ENCODE data around the gene MARCHF9. TPM values are rescaled to one million over a fixed set of nuclear protein-coding genes. Genes with fewer than 3 reads are reported as not detected.

The MARCHF9 gene
- total and polyA plus RNA-seq, 4 donors: 4.8 to 29.9 (median 14.0) TPM

DNA sequence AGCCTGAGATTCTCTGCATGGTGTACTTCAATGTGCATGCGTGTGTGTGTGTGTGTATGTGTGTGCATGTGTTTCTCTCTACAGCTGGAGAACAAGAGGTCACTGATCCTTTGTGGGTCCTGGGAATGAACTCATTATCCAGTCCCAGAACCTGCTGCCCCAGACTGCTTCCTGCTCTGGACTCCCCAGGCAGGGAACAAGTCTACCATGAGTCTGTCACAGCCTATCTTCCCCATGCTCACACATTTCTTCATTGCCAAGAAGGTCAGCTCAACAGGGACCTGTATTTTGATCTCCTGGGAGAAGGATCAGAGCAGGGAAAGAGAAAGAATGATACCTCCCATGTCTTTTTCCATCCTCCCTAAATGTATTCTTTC, 13.5 kb upstream of the MARCHF9 start:
- WGBS, 2 donors: 74 to 80% methylated on average over 1 of the region's 1 CpG
- Histone ChIP-seq H3K36me3 (ENCODE audit: control insufficient read depth in 1 of 2, insufficient read depth in 2 of 2, low read length in 1 of 2) (no peaks in the 10 kb centered on the region), H3K27ac (ENCODE audit: low read depth in 1 of 2, low read length in 2 of 2) (no peak overlapping the region), H3K4me3 (ENCODE audit: low read length in 2 of 2) (no peak overlapping the region), H3K27me3 (ENCODE audit: control insufficient read depth in 1 of 2, insufficient read depth in 2 of 2, low read length in 1 of 2) (no peaks in the 10 kb centered on the region), H3K4me1 (ENCODE audit: control insufficient read depth in 1 of 2, insufficient read depth in 2 of 2, low read length in 2 of 2) (no peaks in the 10 kb centered on the region), H3K9me3 (ENCODE audit: control insufficient read depth, low read length) (no peaks in the 10 kb centered on the region)
- intact Hi-C loops (cut with DNase I): no loop called here
- ATAC-seq (ENCODE audit: low FRiP score): no peak
- DNase-seq: no peak

- WGBS, 2 donors: 54 to 58% methylated on average over 14 of the region's 14 CpGs
- ATAC-seq (ENCODE audit: low FRiP score): no peak
- no peaks in the 10 kb centered on the region for H3K27me3 ChIP-seq (ENCODE audit: control insufficient read depth in 1 of 2, insufficient read depth in 2 of 2, low read length in 1 of 2)
- H3K9me3 ChIP-seq (ENCODE audit: control insufficient read depth, low read length): no peaks in the 10 kb centered on the region
- intact Hi-C loops (cut with DNase I): no loop called here
- no peaks in the 10 kb centered on the region for H3K36me3 ChIP-seq (ENCODE audit: control insufficient read depth in 1 of 2, insufficient read depth in 2 of 2, low read length in 1 of 2)
- DNase-seq: no peak
- H3K4me1 ChIP-seq (ENCODE audit: control insufficient read depth in 1 of 2, insufficient read depth in 2 of 2, low read length in 2 of 2): no peaks in the 10 kb centered on the region
- no peak overlapping the region for H3K27ac ChIP-seq (ENCODE audit: low read depth in 1 of 2, low read length in 2 of 2)
- no peak overlapping the region for H3K4me3 ChIP-seq (ENCODE audit: low read length in 2 of 2)
These were observed 12.8 kb upstream of the MARCHF9 start for GRCh38 chr12:57741844-57742738.

DNA sequence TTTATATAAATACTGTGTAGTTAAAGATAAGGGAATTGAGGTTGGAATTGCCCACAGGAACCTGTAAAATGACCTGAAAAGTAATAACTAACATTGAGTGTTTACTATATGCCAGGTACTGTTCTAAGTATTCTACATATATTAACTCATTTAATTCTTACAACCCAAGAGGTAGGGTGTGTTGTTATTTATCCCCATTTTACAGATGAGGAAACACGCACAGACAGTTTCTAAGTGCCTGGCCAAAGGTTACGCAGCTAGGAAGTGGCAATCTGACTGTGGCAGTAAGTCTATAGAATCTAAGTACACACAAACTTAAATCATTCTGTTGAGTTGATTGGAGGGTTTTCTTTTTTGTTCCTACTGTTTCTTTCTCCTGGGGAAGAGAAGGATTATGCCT, 11.1 kb upstream of the MARCHF9 start:
- Histone ChIP-seq H3K27ac (ENCODE audit: low read depth in 1 of 2, low read length in 2 of 2) (no peak overlapping the region), H3K4me1 (ENCODE audit: control insufficient read depth in 1 of 2, insufficient read depth in 2 of 2, low read length in 2 of 2) (no peaks in the 10 kb centered on the region), H3K27me3 (ENCODE audit: control insufficient read depth in 1 of 2, insufficient read depth in 2 of 2, low read length in 1 of 2) (no peaks in the 10 kb centered on the region), H3K4me3 (ENCODE audit: low read length in 2 of 2) (no peak overlapping the region), H3K9me3 (ENCODE audit: control insufficient read depth, low read length) (no peaks in the 10 kb centered on the region), H3K36me3 (ENCODE audit: control insufficient read depth in 1 of 2, insufficient read depth in 2 of 2, low read length in 1 of 2) (peaks cover 0 to 2% of the 10 kb centered on the region in 2 donors)
- WGBS, 2 donors: 85 to 92% methylated on average over 2 of the region's 2 CpGs
- DNase-seq (no peak), ATAC-seq (ENCODE audit: low FRiP score) (no peak)
- intact Hi-C loops (cut with DNase I): no loop called here

DNA sequence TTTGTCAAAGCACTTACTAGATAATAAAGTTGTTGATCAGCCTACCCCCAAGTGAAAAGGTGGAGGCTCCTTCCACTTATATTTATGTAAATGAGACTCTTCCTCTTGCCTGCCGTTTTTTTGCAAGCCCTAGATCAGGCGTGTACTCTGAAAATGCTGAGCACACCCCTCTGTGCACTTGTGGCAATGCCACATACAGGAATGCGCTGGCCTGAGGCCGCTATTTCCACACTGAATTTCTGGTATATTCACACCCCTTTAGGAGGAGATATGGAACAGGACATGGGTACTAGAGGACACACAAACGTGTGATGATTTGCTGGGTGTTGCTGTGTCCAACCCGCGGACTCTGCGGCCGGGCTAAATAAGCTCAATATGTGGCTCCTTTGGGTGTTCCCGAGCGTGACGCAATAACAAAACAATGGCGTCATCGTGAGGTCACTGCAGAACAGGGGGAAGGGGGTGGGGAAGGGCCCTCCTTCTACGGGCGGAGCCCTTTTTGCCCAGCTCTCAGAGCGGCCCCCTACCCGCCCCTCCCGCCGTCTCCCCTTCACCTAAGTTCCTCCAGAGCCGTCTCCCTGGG, 10.6 kb upstream of the MARCHF9 start:
- peak overlapping the region; percentile 49 to 50 for H3K27ac ChIP-seq (ENCODE audit: low read depth in 1 of 2, low read length in 2 of 2)
- ATAC-seq (ENCODE audit: low FRiP score) (peak; percentile 84), DNase-seq (peak; percentile 84 to 94)
- H3K4me3 ChIP-seq (ENCODE audit: low read length in 2 of 2): peak overlapping the region; percentile 36 to 45
- no peaks in the 10 kb centered on the region for H3K27me3 ChIP-seq (ENCODE audit: control insufficient read depth in 1 of 2, insufficient read depth in 2 of 2, low read length in 1 of 2)
- H3K9me3 ChIP-seq (ENCODE audit: control insufficient read depth, low read length): no peaks in the 10 kb centered on the region
- intact Hi-C loops (cut with DNase I): no loop called here
- no peaks in the 10 kb centered on the region for H3K4me1 ChIP-seq (ENCODE audit: control insufficient read depth in 1 of 2, insufficient read depth in 2 of 2, low read length in 2 of 2)
- 7 to 9% methylated on average over 21 of the region's 21 CpGs for WGBS, 2 donors
- H3K36me3 ChIP-seq (ENCODE audit: control insufficient read depth in 1 of 2, insufficient read depth in 2 of 2, low read length in 1 of 2): peaks cover 0 to 4% of the 10 kb centered on the region in 2 donors

DNA sequence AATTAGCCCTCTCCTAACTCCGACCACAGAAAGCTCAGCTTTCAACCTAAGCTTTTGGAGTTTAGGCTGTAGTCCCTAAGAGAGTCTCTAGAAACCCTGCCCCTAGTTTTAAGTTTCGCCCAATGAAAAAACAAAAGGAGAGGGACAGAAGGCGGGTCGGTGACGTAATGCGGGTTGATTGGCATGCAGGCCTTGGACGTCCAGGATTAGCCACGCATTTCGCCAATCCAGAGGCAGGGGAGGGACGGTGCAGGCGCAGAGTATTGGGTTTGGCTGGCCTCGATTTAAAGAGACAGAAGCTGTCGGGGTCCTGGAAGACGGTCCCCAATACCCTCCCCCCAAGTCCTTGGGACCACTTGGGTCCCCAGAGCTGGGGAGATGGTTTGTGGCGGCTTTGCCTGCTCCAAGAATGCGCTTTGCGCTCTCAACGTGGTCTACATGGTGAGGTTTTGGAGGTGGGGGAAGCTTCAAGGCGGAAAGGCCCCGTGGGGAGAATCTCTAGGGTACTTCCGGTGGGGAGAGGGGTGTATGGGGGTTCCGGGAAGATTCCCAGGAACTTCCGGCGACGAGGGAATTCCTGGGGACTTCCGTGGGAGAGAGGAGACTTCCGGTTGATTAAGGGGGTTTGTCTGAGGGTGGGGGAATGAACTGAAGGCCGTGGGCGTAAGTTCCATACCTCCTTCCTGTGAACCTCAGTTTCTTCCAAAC, 10.0 kb upstream of the MARCHF9 start, which contains the start of gene TSPAN31:
Gene TSPAN31, plus strand, starts transcription at position 263 of the 708 bp plus-strand sequence. Its CDS starts 116 bp downstream, at position 379.
- intact Hi-C loops (cut with DNase I): no loop called here
- ATAC-seq (ENCODE audit: low FRiP score) (peak; percentile 97), DNase-seq (peak; percentile 99)
- 0 to 1% methylated on average over 29 of the region's 29 CpGs for WGBS, 2 donors
- Histone ChIP-seq H3K4me1 (ENCODE audit: control insufficient read depth in 1 of 2, insufficient read depth in 2 of 2, low read length in 2 of 2) (no peaks in the 10 kb centered on the region), H3K36me3 (ENCODE audit: control insufficient read depth in 1 of 2, insufficient read depth in 2 of 2, low read length in 1 of 2) (peaks cover 0 to 4% of the 10 kb centered on the region in 2 donors), H3K9me3 (ENCODE audit: control insufficient read depth, low read length) (no peaks in the 10 kb centered on the region), H3K4me3 (ENCODE audit: low read length in 2 of 2) (peak within 1 kb of the TSS; percentile 52 to 86), H3K27me3 (ENCODE audit: control insufficient read depth in 1 of 2, insufficient read depth in 2 of 2, low read length in 1 of 2) (no peaks in the 10 kb centered on the region), H3K27ac (ENCODE audit: low read depth in 1 of 2, low read length in 2 of 2) (peak within 1 kb of the TSS; percentile 90 to 92)

- Histone ChIP-seq H3K27me3 (ENCODE audit: control insufficient read depth in 1 of 2, insufficient read depth in 2 of 2, low read length in 1 of 2) (no peaks in the 10 kb centered on the region), H3K27ac (ENCODE audit: low read depth in 1 of 2, low read length in 2 of 2) (peak overlapping the region; percentile 90 to 92), H3K36me3 (ENCODE audit: control insufficient read depth in 1 of 2, insufficient read depth in 2 of 2, low read length in 1 of 2) (peaks cover 0 to 4% of the 10 kb centered on the region in 2 donors), H3K9me3 (ENCODE audit: control insufficient read depth, low read length) (no peaks in the 10 kb centered on the region), H3K4me1 (ENCODE audit: control insufficient read depth in 1 of 2, insufficient read depth in 2 of 2, low read length in 2 of 2) (no peaks in the 10 kb centered on the region), H3K4me3 (ENCODE audit: low read length in 2 of 2) (peak overlapping the region; percentile 52 to 86)
- WGBS, 2 donors: 33 to 37% methylated on average over 8 of the region's 8 CpGs
- DNase-seq (peak in 1 of 2 donors; percentile 49), ATAC-seq (ENCODE audit: low FRiP score) (no peak)
- intact Hi-C loops (cut with DNase I): no loop called here
These were observed 9.4 kb upstream of the MARCHF9 start for GRCh38 chr12:57745485-57745881.

- 85 to 86% methylated on average over 3 of the region's 3 CpGs for WGBS, 2 donors
- Histone ChIP-seq H3K4me1 (ENCODE audit: control insufficient read depth in 1 of 2, insufficient read depth in 2 of 2, low read length in 2 of 2) (peaks cover 0 to under 1% of the 10 kb centered on the region in 2 donors), H3K27me3 (ENCODE audit: control insufficient read depth in 1 of 2, insufficient read depth in 2 of 2, low read length in 1 of 2) (no peaks in the 10 kb centered on the region), H3K36me3 (ENCODE audit: control insufficient read depth in 1 of 2, insufficient read depth in 2 of 2, low read length in 1 of 2) (peaks cover 0 to 4% of the 10 kb centered on the region in 2 donors), H3K4me3 (ENCODE audit: low read length in 2 of 2) (no peak overlapping the region), H3K9me3 (ENCODE audit: control insufficient read depth, low read length) (no peaks in the 10 kb centered on the region), H3K27ac (ENCODE audit: low read depth in 1 of 2, low read length in 2 of 2) (no peak overlapping the region)
- no peak for DNase-seq
- intact Hi-C loops (cut with DNase I): no loop called here
- no peak for ATAC-seq (ENCODE audit: low FRiP score)
These were observed 8.9 kb upstream of the MARCHF9 start for GRCh38 chr12:57746025-57746424.

DNA sequence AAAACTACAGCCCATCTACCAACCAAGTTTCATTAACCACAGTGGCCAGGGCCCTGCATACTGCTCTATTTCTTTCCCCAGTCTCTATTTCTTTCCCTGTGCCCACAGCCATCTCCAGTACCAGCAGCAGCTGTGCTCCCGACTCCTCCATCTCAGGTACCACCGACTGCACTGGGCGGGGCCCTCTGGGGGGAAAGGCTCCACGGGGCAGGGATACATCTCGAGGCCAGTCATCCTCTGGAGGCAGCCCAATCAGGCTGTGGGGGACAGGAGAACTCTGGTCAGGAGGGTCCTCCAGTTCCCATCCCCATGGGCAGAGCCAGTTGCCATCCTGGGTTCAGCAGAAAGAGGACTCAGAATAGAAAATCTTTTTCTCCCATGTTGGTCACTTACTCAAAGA, 5.8 kb upstream of the MARCHF9 start:
- Histone ChIP-seq H3K27me3 (ENCODE audit: control insufficient read depth in 1 of 2, insufficient read depth in 2 of 2, low read length in 1 of 2) (no peaks in the 10 kb centered on the region), H3K27ac (ENCODE audit: low read depth in 1 of 2, low read length in 2 of 2) (no peak overlapping the region), H3K36me3 (ENCODE audit: control insufficient read depth in 1 of 2, insufficient read depth in 2 of 2, low read length in 1 of 2) (peaks cover 0 to 4% of the 10 kb centered on the region in 2 donors), H3K4me3 (ENCODE audit: low read length in 2 of 2) (no peak overlapping the region), H3K4me1 (ENCODE audit: control insufficient read depth in 1 of 2, insufficient read depth in 2 of 2, low read length in 2 of 2) (peaks cover 0 to 4% of the 10 kb centered on the region in 2 donors), H3K9me3 (ENCODE audit: control insufficient read depth, low read length) (no peaks in the 10 kb centered on the region)
- ATAC-seq (ENCODE audit: low FRiP score) (no peak), DNase-seq (peak in 1 of 2 donors; percentile 36)
- intact Hi-C loops (cut with DNase I): no loop called here
- 95% methylated on average over 5 of the region's 5 CpGs for WGBS, 2 donors

Measured in aorta (tissue), 5 donors.